Measurements from ENCODE around the gene RNF133.

- TF ChIP-seq SP2 (IDR thresholded peaks at IDR 0.05; ENCODE audit: extremely low read depth, low read depth, low read length, poor library complexity, severe bottlenecking) (no peak), NFRKB (IDR thresholded peaks at IDR 0.05; ENCODE audit: low read depth) (no peak), GABPB1 (CRISPR knock-in tag; IDR thresholded peaks at IDR 0.05) (no peak), RCOR1 (IDR thresholded peaks at IDR 0.05; ENCODE audit: borderline replicate concordance in 1 of 2, low read depth in 2 of 2, low read length in 2 of 2) (no peak), ZZZ3 (IDR thresholded peaks at IDR 0.05) (no peak), CEBPZ (IDR thresholded peaks at IDR 0.05; ENCODE audit: borderline replicate concordance, low read depth, low read length) (no peak), CTCF (IDR thresholded peaks at IDR 0.05 in 2 of 3, conservative IDR thresholded peaks at IDR 0.05 in 1 of 3; ENCODE audit: insufficient read depth in 2 of 3, low read depth in 1 of 3, low read length in 3 of 3) (no peak), HCFC1 (IDR thresholded peaks at IDR 0.05; ENCODE audit: low read depth, low read length) (no peak), EP300 (IDR thresholded peaks at IDR 0.05; ENCODE audit: low read length) (no peak), PPARD (CRISPR knock-in tag; IDR thresholded peaks at IDR 0.05) (no peak), JUNB (CRISPR knock-in tag; conservative IDR thresholded peaks at IDR 0.05) (no peak), POLR2AphosphoS5 (IDR thresholded peaks at IDR 0.05; ENCODE audit: control insufficient read depth, insufficient read depth, low read depth, low read length) (no peak), ZNF354B (CRISPR knock-in tag; IDR thresholded peaks at IDR 0.05) (no peak)
Observed at GRCh38 chr7:122675011-122675410, 23.9 kb downstream of the RNF133 start.

All from K562 (cell line).